ENCODE results near the gene MGAM2. TPM values are rescaled to one million over a fixed set of nuclear protein-coding genes. Genes with fewer than 3 reads are reported as not detected.

The MGAM2 gene
- total RNA-seq, 1 experiment from 2014 or later: not detected

- ChIA-PET POLR2A (ENCODE audit: low non-redundant PET) (no interaction called here), CTCF (no interaction called here)
- Histone ChIP-seq H3K4me3 (ENCODE audit: low read depth, low read length, poor library complexity, severe bottlenecking) (no peak overlapping the region), H3K4me1 (ENCODE audit: insufficient read depth, low read length, poor library complexity, severe bottlenecking) (no peaks in the 10 kb centered on the region), H3K36me3 (ENCODE audit: insufficient read depth, low read length, poor library complexity, severe bottlenecking) (no peaks in the 10 kb centered on the region), H3K27me3 (replicated peaks; ENCODE audit: insufficient read depth, low read depth, low read length, poor library complexity) (no peaks in the 10 kb centered on the region), H3K9me3 (ENCODE audit: low read depth, low read length, poor library complexity, severe bottlenecking) (no peaks in the 10 kb centered on the region), H3K27ac (ENCODE audit: low read depth, low read length, poor library complexity, severe bottlenecking) (no peak overlapping the region)
- intact Hi-C loops (cut with micrococcal nuclease; ENCODE audit: unreplicated experiment): no loop called here
- DNase-seq (ENCODE audit: low spot score): no peak
- TF ChIP-seq EZH2 (IDR thresholded peaks at IDR 0.05; ENCODE audit: borderline replicate concordance, low read depth, low read length, poor library complexity, severe bottlenecking): no peak
- no peak for TF ChIP-seq CTCF (conservative IDR thresholded peaks at IDR 0.05; ENCODE audit: low read depth, low read length)
- no TSS peak for BruUV-seq (replicated peaks)
Observed at GRCh38 chr7:142228537-142229104, 117.1 kb downstream of the MGAM2 start.

GRCh38 chr7:142231716-142232115, 120.2 kb downstream of the MGAM2 start:
- no peak overlapping the region for H3K27ac ChIP-seq (ENCODE audit: low read depth, low read length, poor library complexity, severe bottlenecking)
- no TSS peak for BruUV-seq (replicated peaks)
- intact Hi-C loops (cut with micrococcal nuclease; ENCODE audit: unreplicated experiment): no loop called here
- no peaks in the 10 kb centered on the region for H3K4me1 ChIP-seq (ENCODE audit: insufficient read depth, low read length, poor library complexity, severe bottlenecking)
- ChIA-PET POLR2A (ENCODE audit: low non-redundant PET) (no interaction called here), CTCF (no interaction called here)
- H3K4me3 ChIP-seq (ENCODE audit: low read depth, low read length, poor library complexity, severe bottlenecking): no peak overlapping the region
- peaks cover 12% of the 10 kb centered on the region for H3K27me3 ChIP-seq (replicated peaks; ENCODE audit: insufficient read depth, low read depth, low read length, poor library complexity)
- no peaks in the 10 kb centered on the region for H3K9me3 ChIP-seq (ENCODE audit: low read depth, low read length, poor library complexity, severe bottlenecking)
- DNase-seq (ENCODE audit: low spot score): peak; percentile 12
- H3K36me3 ChIP-seq (ENCODE audit: insufficient read depth, low read length, poor library complexity, severe bottlenecking): no peaks in the 10 kb centered on the region
- TF ChIP-seq CTCF (conservative IDR thresholded peaks at IDR 0.05; ENCODE audit: low read depth, low read length) (peak; percentile 31; the same call in 1 of the 2 replicates), EZH2 (IDR thresholded peaks at IDR 0.05; ENCODE audit: borderline replicate concordance, low read depth, low read length, poor library complexity, severe bottlenecking) (no peak)

- Histone ChIP-seq H3K27ac (ENCODE audit: low read depth, low read length, poor library complexity, severe bottlenecking) (no peak overlapping the region), H3K36me3 (ENCODE audit: insufficient read depth, low read length, poor library complexity, severe bottlenecking) (no peaks in the 10 kb centered on the region), H3K4me1 (ENCODE audit: insufficient read depth, low read length, poor library complexity, severe bottlenecking) (no peaks in the 10 kb centered on the region), H3K4me3 (ENCODE audit: low read depth, low read length, poor library complexity, severe bottlenecking) (no peak overlapping the region), H3K27me3 (replicated peaks; ENCODE audit: insufficient read depth, low read depth, low read length, poor library complexity) (peaks cover 8% of the 10 kb centered on the region), H3K9me3 (ENCODE audit: low read depth, low read length, poor library complexity, severe bottlenecking) (no peaks in the 10 kb centered on the region)
- TF ChIP-seq EZH2 (IDR thresholded peaks at IDR 0.05; ENCODE audit: borderline replicate concordance, low read depth, low read length, poor library complexity, severe bottlenecking): no peak
- TF ChIP-seq CTCF (conservative IDR thresholded peaks at IDR 0.05; ENCODE audit: low read depth, low read length): no peak
- no peak for DNase-seq (ENCODE audit: low spot score)
- BruUV-seq (replicated peaks): no TSS peak
- POLR2A ChIA-PET (ENCODE audit: low non-redundant PET): no interaction called here
- CTCF ChIA-PET: no interaction called here
- intact Hi-C loops (cut with micrococcal nuclease; ENCODE audit: unreplicated experiment): no loop called here
Observed at GRCh38 chr7:142240546-142240945, 129.0 kb downstream of the MGAM2 start.
